ENCODE data around the gene B3GALT5. TPM values are rescaled to one million over a fixed set of nuclear protein-coding genes. Genes with fewer than 3 reads are reported as not detected.

B3GALT5 gene
- total RNA-seq, 2 donors from 2014 or later = 2.5 to 6.1 TPM

DNA sequence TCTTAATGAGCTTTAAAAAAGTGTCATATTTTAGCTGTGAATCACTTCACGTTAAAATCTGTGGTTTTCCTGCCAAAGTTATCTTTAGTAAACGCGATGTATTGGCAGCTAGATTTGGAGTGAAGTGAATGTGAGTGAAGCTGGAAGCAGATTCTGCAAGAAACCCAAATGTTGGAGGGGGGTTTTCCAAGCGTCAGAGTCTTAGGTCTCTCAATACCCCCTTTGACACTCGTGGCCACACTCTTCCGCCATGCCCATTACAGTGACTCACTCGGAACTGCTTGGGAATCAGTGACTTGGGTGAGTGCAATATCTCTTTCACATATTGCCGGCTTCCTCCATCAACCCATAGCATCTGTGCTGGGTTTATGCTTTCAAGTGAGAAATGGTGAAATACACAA is 17.5 kb downstream of the B3GALT5 start:
- DNase-seq = no peak
- Mint-ChIP-seq H3K36me3 (ENCODE audit: low read depth) (peaks cover 7% of the 10 kb centered on the region), H3K9me3 (no peaks in the 10 kb centered on the region), H3K4me3 (no peak overlapping the region), H3K27me3 (ENCODE audit: insufficient read depth) (peaks cover 2% of the 10 kb centered on the region), H3K4me1 (peaks cover 14% of the 10 kb centered on the region), H3K27ac (no peak overlapping the region)
- H3K9me3 ChIP-seq (ENCODE audit: control insufficient read depth, low read length) = no peaks in the 10 kb centered on the region
- H3K36me3 ChIP-seq (ENCODE audit: control insufficient read depth, insufficient read depth, low read length) = no peaks in the 10 kb centered on the region
- 86 to 94% methylated on average over 5 to 8 of the region's 8 CpGs for WGBS, 2 experiments (ENCODE audit: insufficient coverage in 1 of 2, insufficient read length in 1 of 2)
- H3K27ac ChIP-seq (ENCODE audit: low read depth, low read length) = no peak overlapping the region
- no peaks in the 10 kb centered on the region for H3K4me1 ChIP-seq (ENCODE audit: control insufficient read depth, insufficient read depth, low read length)
- H3K9ac ChIP-seq (ENCODE audit: extremely low read depth, low read length, poor library complexity, severe bottlenecking) = no peak overlapping the region
- H3K27me3 ChIP-seq (ENCODE audit: control insufficient read depth, insufficient read depth, low read length, poor library complexity, severe bottlenecking) = no peaks in the 10 kb centered on the region
- TF ChIP-seq, protein P1, sequence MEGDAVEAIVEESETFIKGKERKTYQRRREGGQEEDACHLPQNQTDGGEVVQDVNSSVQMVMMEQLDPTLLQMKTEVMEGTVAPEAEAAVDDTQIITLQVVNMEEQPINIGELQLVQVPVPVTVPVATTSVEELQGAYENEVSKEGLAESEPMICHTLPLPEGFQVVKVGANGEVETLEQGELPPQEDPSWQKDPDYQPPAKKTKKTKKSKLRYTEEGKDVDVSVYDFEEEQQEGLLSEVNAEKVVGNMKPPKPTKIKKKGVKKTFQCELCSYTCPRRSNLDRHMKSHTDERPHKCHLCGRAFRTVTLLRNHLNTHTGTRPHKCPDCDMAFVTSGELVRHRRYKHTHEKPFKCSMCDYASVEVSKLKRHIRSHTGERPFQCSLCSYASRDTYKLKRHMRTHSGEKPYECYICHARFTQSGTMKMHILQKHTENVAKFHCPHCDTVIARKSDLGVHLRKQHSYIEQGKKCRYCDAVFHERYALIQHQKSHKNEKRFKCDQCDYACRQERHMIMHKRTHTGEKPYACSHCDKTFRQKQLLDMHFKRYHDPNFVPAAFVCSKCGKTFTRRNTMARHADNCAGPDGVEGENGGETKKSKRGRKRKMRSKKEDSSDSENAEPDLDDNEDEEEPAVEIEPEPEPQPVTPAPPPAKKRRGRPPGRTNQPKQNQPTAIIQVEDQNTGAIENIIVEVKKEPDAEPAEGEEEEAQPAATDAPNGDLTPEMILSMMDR (conservative IDR thresholded peaks at IDR 0.05) = no peak
- no peak overlapping the region for H3K4me3 ChIP-seq (ENCODE audit: low read length)

DNA sequence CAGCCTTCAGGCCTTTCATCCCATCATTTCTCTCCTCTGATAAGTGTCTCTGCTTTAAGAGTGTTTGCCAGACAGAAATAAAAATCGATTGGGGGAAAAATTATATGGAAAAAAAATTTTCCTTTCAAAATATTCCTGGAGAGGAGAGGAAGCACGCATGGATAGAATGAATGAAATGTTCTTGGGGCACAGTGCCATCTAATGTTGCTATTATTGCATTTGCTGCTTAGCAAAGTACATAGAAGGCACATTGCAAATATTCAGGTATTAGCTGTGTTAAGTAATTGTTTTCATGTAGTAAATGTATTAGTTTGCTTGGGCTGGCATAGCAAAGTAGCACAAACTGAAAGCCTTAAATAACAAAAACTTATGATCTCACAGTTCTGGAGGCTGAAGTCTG is 18.1 kb downstream of the B3GALT5 start:
- Histone ChIP-seq H3K9me3 (ENCODE audit: control insufficient read depth, low read length) (no peaks in the 10 kb centered on the region), H3K36me3 (ENCODE audit: control insufficient read depth, insufficient read depth, low read length) (no peaks in the 10 kb centered on the region), H3K9ac (ENCODE audit: extremely low read depth, low read length, poor library complexity, severe bottlenecking) (no peak overlapping the region), H3K4me1 (ENCODE audit: control insufficient read depth, insufficient read depth, low read length) (no peaks in the 10 kb centered on the region), H3K4me3 (ENCODE audit: low read length) (no peak overlapping the region), H3K27me3 (ENCODE audit: control insufficient read depth, insufficient read depth, low read length, poor library complexity, severe bottlenecking) (no peaks in the 10 kb centered on the region), H3K27ac (ENCODE audit: low read depth, low read length) (no peak overlapping the region)
- H3K27ac Mint-ChIP-seq = no peak overlapping the region
- TF ChIP-seq, protein P1 (conservative IDR thresholded peaks at IDR 0.05) = no peak
- H3K9me3 Mint-ChIP-seq = no peaks in the 10 kb centered on the region
- H3K27me3 Mint-ChIP-seq (ENCODE audit: insufficient read depth) = peaks cover 2% of the 10 kb centered on the region
- H3K4me1 Mint-ChIP-seq = peaks cover 14% of the 10 kb centered on the region
- no peak overlapping the region for H3K4me3 Mint-ChIP-seq
- WGBS, 2 experiments (ENCODE audit: insufficient coverage in 1 of 2, insufficient read length in 1 of 2) = 90 to 100% methylated on average over 1 to 2 of the region's 2 CpGs
- no peak for DNase-seq
- peaks cover 7% of the 10 kb centered on the region for H3K36me3 Mint-ChIP-seq (ENCODE audit: low read depth)

GRCh38 chr21:39631842-39632562 is 19.3 kb downstream of the B3GALT5 start:
- 94% methylated on average over 5 to 10 of the region's 10 CpGs for WGBS, 2 experiments (ENCODE audit: insufficient coverage in 1 of 2, insufficient read length in 1 of 2)
- peaks cover 2% of the 10 kb centered on the region for H3K27me3 Mint-ChIP-seq (ENCODE audit: insufficient read depth)
- H3K36me3 Mint-ChIP-seq (ENCODE audit: low read depth) = peaks cover 7% of the 10 kb centered on the region
- no peak overlapping the region for H3K9ac ChIP-seq (ENCODE audit: extremely low read depth, low read length, poor library complexity, severe bottlenecking)
- H3K4me3 Mint-ChIP-seq = no peak overlapping the region
- peaks cover 22% of the 10 kb centered on the region for H3K4me1 Mint-ChIP-seq
- DNase-seq = no peak
- TF ChIP-seq, protein P1 (conservative IDR thresholded peaks at IDR 0.05) = no peak
- no peak overlapping the region for H3K27ac ChIP-seq (ENCODE audit: low read depth, low read length)
- no peaks in the 10 kb centered on the region for H3K36me3 ChIP-seq (ENCODE audit: control insufficient read depth, insufficient read depth, low read length)
- no peaks in the 10 kb centered on the region for H3K9me3 Mint-ChIP-seq
- H3K27me3 ChIP-seq (ENCODE audit: control insufficient read depth, insufficient read depth, low read length, poor library complexity, severe bottlenecking) = no peaks in the 10 kb centered on the region
- H3K4me3 ChIP-seq (ENCODE audit: low read length) = no peak overlapping the region
- no peaks in the 10 kb centered on the region for H3K9me3 ChIP-seq (ENCODE audit: control insufficient read depth, low read length)
- H3K27ac Mint-ChIP-seq = no peak overlapping the region
- peaks cover 8% of the 10 kb centered on the region for H3K4me1 ChIP-seq (ENCODE audit: control insufficient read depth, insufficient read depth, low read length)

All from endodermal cell (in vitro differentiated cells).